Cardiac fibroblast (primary cell): ENCODE data around the gene NDUFS1.
"Not testable (repeated sequence)": the region's sequence is repeated elsewhere in the genome, so short reads cannot be mapped to it uniquely, and the experiment has no call there.

Source experiments
- DNase-seq, 2 donors: peaks; one replicate each; pipeline versions ENCODE4 v3.0.0 to v3.0.0-alpha.2; 2010; ENCODE audit warnings: low read depth in 2 of 2
- H3K4me3 ChIP-seq, 2 donors: replicated peaks in 1 of 2; 1 replicate in 1 of 2; 2 replicates in 1 of 2; pipeline ENCODE4 v1.5.1; 2011; ENCODE audit warnings: low read depth in 2 of 2, low read length in 2 of 2, mild to moderate bottlenecking in 2 of 2, moderate library complexity in 1 of 2
- TF ChIP-seq, protein P1 (sequence below): IDR thresholded peaks from one replicate; pipeline ENCODE4 v1.5.1; 2011; ENCODE audit warnings: low read depth, mild to moderate bottlenecking, low read length, inconsistent platforms

Gene NDUFS1

DNA sequence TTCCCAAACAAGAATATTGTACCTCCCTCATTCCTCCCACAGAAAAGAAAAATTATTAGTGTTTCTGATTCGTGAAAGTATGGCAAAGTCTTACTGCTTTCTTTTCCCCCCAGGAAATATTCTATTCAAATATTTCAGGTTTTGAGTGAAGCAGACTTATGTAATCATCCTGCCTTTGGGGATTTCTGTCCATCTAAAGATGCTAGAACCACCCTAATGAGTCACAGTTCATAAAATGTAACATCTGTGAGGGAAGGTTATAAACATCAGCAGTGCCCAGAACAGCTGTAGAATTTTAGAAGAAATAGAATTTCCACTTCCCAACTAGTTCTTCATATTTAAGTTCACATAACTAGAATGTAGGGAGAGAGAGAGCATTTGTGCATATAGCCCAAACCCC is 39.4 kb upstream of the NDUFS1 start:
- peak; percentile 29 to 75 for DNase-seq
- TF ChIP-seq, protein P1, sequence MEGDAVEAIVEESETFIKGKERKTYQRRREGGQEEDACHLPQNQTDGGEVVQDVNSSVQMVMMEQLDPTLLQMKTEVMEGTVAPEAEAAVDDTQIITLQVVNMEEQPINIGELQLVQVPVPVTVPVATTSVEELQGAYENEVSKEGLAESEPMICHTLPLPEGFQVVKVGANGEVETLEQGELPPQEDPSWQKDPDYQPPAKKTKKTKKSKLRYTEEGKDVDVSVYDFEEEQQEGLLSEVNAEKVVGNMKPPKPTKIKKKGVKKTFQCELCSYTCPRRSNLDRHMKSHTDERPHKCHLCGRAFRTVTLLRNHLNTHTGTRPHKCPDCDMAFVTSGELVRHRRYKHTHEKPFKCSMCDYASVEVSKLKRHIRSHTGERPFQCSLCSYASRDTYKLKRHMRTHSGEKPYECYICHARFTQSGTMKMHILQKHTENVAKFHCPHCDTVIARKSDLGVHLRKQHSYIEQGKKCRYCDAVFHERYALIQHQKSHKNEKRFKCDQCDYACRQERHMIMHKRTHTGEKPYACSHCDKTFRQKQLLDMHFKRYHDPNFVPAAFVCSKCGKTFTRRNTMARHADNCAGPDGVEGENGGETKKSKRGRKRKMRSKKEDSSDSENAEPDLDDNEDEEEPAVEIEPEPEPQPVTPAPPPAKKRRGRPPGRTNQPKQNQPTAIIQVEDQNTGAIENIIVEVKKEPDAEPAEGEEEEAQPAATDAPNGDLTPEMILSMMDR, result no peak
- no peak overlapping the region for H3K4me3 ChIP-seq

DNA sequence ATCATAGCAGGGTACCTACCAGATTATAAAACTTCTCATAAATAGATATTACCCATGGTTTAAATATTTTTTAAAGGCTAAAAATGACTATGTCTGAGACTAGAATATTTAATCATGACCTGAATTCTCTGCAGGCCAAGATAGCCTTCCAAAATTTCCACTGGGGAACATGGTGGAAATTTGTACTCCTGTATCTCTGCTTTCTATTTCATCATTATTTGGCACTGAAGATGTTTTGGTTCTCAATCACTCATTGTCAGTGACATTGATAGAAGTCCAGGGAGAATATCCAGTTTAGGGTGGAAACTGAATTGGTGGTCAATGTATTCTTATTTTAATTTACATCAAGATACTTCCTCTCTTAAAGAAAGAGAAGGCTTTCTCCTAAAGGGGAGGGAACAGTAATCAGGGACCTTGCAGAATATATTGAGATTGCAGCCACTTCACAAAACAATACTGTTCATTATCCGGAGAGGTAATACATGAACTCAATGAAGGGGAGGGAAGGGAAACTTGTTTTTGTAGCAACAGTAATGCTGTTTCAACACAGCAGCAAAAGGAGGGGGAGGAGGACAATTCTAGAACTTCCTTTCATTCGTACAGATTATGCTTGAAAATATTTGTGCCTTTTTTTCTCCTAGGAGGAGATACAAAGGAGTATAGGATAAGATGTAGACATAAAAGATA is 34.6 kb upstream of the NDUFS1 start:
- TF ChIP-seq, protein P1, result no peak
- peak; percentile 29 to 32 for DNase-seq
- no peak overlapping the region for H3K4me3 ChIP-seq

DNA sequence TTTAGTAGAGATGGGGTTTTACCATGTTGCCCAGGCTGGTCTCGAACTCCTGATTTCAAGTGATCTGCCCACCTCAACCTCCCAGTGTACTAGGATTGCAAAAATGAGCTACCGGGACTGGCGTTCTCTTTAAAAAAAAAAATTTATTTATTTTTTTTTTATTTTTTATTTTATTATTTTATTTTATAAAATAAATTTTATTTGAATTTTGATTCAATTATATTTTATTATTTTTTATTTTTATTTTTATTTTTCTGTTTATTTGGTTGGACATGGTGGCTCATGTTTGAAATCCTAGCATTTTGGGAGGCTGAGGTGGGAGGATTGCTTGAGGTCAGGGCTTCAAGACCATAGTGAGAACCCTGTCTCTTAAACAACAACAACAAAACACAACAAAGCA is 32.9 kb upstream of the NDUFS1 start:
- no peak for DNase-seq
- H3K4me3 ChIP-seq, result no peak overlapping the region
- TF ChIP-seq, protein P1, result no peak

DNA sequence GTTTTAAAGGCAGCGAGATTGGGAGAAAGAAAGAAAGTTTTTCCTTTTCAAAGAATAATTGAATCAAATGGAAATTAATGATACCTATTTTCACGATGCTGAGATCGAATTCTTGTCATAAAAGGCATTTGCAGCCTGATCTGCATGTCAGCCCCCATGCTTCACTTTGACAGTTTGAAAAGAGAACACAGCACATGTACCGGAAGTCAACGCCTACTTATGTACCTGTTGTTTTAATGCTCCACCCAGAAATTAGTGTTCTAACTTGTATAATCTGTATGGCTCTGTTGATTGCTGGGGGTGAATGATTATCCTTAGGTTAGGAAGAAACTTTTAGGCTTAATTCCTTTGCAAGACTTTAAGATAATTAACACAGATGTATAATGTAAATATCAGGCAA is 31.4 kb upstream of the NDUFS1 start:
- H3K4me3 ChIP-seq, result no peak overlapping the region
- TF ChIP-seq, protein P1, result no peak
- no peak for DNase-seq

DNA sequence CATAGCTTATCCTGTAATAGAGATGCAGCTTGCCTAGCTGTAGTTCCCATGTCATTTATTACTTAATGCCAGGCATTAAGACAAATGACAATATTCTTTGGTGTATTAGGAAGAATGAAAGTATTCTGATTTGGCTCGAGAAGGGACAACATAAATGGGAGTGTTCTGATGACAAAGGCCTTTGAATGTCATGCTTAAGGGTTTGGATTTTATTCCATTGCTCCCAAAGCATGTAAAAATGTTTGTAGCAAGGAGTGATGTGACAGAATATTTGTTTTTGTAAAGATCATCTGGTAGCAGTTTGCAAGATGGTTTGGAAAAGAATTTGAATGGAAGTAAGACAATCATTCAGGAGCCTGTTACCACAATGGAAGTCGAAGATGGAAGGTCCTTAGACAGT is 30.9 kb upstream of the NDUFS1 start:
- H3K4me3 ChIP-seq, result no peak overlapping the region
- no peak for DNase-seq
- TF ChIP-seq, protein P1, result no peak

DNA sequence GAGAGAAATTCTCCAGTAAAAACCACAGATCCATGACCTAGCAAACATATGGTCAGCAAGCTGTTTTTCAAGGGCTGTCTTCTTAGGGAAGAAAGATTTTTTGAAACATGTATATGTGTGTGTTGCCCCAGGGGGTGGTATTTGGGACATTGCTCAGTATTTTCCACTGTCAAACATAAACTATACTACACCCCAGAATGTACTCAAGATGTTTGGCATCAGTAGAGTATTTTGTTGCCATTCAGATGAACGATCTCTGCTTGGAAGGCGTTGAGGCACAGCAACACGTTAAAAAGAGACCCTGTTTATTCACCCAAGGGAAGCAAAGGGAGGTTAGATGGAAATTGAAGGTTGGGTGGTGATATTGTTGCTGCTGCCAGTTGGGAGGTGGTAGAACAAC is 30.4 kb upstream of the NDUFS1 start:
- H3K4me3 ChIP-seq, result no peak overlapping the region
- TF ChIP-seq, protein P1, result no peak
- no peak for DNase-seq

DNA sequence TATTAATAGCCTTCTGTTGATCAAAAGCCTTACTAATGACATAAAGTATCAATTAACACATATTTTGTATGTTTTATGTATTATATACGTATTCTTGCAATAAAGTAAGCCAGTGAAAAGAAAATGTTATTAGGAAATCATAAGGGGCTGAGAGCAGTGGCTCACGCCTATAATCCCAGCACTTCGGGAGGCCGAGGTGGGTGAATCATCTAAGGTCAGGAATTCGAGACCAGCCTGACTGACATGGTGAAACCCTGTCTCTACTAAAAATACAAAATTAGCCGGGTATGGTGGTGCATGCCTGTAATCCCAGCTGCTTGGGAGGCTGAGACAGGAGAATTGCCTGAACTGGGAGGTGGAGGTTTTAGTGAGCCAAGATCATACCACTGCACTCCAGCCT is 22.3 kb upstream of the NDUFS1 start:
- H3K4me3 ChIP-seq, result not testable (repeated sequence)
- peak in 1 of 2 donors; percentile 34 for DNase-seq
